Erythroblast (primary cell): Measurements from ENCODE around the gene BRD4.

Source experiments
- GATA1 ChIP-seq: IDR thresholded peaks from 2 replicates; pipeline ENCODE4 v1.6.1; 2011; ENCODE audit warnings: low read depth, mild to moderate bottlenecking, control low read depth, low read length, moderate library complexity
- POLR2A ChIP-seq: IDR thresholded peaks from 2 replicates; pipeline ENCODE4 v1.6.1; 2011; ENCODE audit warnings: mild to moderate bottlenecking, low read length

DNA sequence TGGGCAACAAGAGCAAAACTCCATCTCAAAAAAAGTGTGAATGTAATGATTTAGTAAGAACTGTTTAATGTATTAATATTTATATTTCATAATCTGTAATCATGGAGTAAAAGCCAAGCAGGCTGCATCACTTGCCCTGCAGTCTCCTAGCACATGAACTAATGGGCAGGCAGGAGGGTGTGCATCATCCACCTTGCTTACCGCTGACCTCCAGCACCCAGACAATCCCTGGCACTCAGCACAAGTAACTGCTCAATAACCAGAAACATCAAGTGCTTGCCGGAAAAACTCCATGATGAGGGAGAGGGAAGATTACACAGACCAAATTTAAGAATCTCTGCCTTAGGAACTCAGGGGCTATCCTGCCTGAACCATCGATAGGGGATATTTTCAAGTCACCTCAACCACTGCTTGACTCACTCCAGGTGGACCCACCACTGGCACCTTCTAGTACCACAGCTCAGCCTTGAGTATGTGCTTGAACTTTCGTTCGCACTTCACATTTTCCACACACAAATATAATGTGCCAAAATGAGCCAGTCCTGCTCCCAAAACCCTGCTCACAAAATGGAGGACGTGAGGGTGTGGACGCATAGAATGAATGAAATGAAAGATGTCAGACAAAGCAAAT is 18.6 kb downstream of the BRD4 start:
- TF ChIP-seq POLR2A, result no peak
- TF ChIP-seq GATA1, result no peak
